K562 (cell line): Measurements from ENCODE around the gene GRPR. TPM values are rescaled to one million over a fixed set of nuclear protein-coding genes. Genes with fewer than 3 reads are reported as not detected.

ENCODE experiments used
- ATAC-seq: fragments of 200-7000 bp; cut with Tn5 transposase; 3 replicates; pipeline ENCODE4 v1.9.1; 2020; ENCODE audit warnings: moderate library complexity
- BruUV-seq: library from RNA; stranded (reverse); fragments of 400-500 nt; replicated peaks from 2 replicates; lab custom pipeline; 2021; lab: Mats Ljungman, UMichigan
- CTCF ChIA-PET: fragments of 300-600 bp; formaldehyde crosslinking; extraction: SDS; loops from one replicate; lab custom pipeline; 2021; ENCODE audit warnings: low intra/inter-chr PET ratio; lab: Yijun Ruan, JAX
- POLR2A ChIA-PET: fragments of 300-600, 350-650 bp; sonication (Branson Sonifier 250); formaldehyde crosslinking; extraction: SDS; loops from one replicate; lab custom pipeline; 2021; ENCODE audit warnings: antibody characterized with exemption, inconsistent platforms; lab: Yijun Ruan, JAX
- DNase-seq, 4 experiments: peaks; one replicate each; pipeline versions ENCODE4 v3.0.0 to v3.0.0-alpha.2; 2011 to 2018; ENCODE audit warnings: low spot score in 3 of 4, mixed read lengths in 3 of 4; ENCODE audit errors: extremely low read depth in 1 of 4
- FAIRE-seq: peaks from 2 replicates; lab custom pipeline; 2011; peaks lifted over from hg19 to GRCh38; lab: Jason Lieb, UNC
- H2AFZ ChIP-seq: 2 replicates; pipeline ENCODE4 v1.6.0; 2011; ENCODE audit warnings: low read depth, low read length, control low read depth, inconsistent platforms
- H3K27ac ChIP-seq: fragments of 200-600 bp; 3 replicates; pipeline ENCODE4 v1.8.0; 2011; ENCODE audit warnings: low read depth, mild to moderate bottlenecking, control low read depth, inconsistent platforms, low read length, moderate library complexity, mixed read lengths; ENCODE audit errors: extremely low read depth
- H3K27me3 ChIP-seq, 2 experiments: fragments of 300-600 bp in 1 of 2; 2 replicates in 1 of 2; 3 replicates in 1 of 2; pipeline versions ENCODE4 v1.6.0 to v1.8.0; 2011; ENCODE audit warnings: inconsistent platforms in 2 of 2, low read length in 2 of 2, mild to moderate bottlenecking in 1 of 2, mixed read lengths in 1 of 2, moderate library complexity in 1 of 2; ENCODE audit not compliant: control insufficient read depth in 2 of 2, insufficient read depth in 2 of 2
- H3K36me3 ChIP-seq: fragments of 300-600 bp; 3 replicates; pipeline ENCODE4 v1.8.0; 2011; ENCODE audit warnings: mild to moderate bottlenecking, low read length, inconsistent platforms; ENCODE audit not compliant: control insufficient read depth, insufficient read depth
- H3K4me1 ChIP-seq, 2 experiments: fragments of 200-600 bp in 1 of 2; replicated peaks in 1 of 2; 2 replicates in 1 of 2; 3 replicates in 1 of 2; pipeline versions ENCODE4 v1.5.1 to v1.8.0; 2011; ENCODE audit warnings: inconsistent platforms in 2 of 2, low read length in 2 of 2, mild to moderate bottlenecking in 1 of 2, mixed read lengths in 1 of 2, moderate library complexity in 1 of 2; ENCODE audit not compliant: control insufficient read depth in 2 of 2, insufficient read depth in 2 of 2
- H3K4me2 ChIP-seq: 2 replicates; pipeline ENCODE4 v1.6.1; 2011; ENCODE audit warnings: low read length, control low read depth, inconsistent platforms, mixed read lengths; ENCODE audit not compliant: insufficient read depth
- H3K4me3 ChIP-seq: fragments of 200-600 bp; sonication (generic), shearing (Covaris generic); 2 replicates; pipeline ENCODE4 v1.5.1; 2016; ENCODE audit warnings: control low read depth, inconsistent platforms
- H3K79me2 ChIP-seq: fragments of 200-600 bp; 3 replicates; pipeline ENCODE4 v1.8.0; 2011; ENCODE audit warnings: low read length, inconsistent platforms; ENCODE audit not compliant: control insufficient read depth, insufficient read depth
- H3K9ac ChIP-seq, 2 experiments: 2 replicates each; pipeline versions ENCODE4 v1.6.0 to v1.6.1; 2011; ENCODE audit warnings: low read depth in 2 of 2, low read length in 2 of 2, control low read depth in 1 of 2, inconsistent platforms in 1 of 2, mild to moderate bottlenecking in 1 of 2, mixed read lengths in 1 of 2; ENCODE audit not compliant: insufficient read depth in 1 of 2
- H3K9me1 ChIP-seq: one replicate; pipeline ENCODE4 v1.6.0; 2011; ENCODE audit warnings: inconsistent platforms, mild to moderate bottlenecking, low read length, moderate library complexity; ENCODE audit not compliant: control insufficient read depth, insufficient read depth
- H3K9me3 ChIP-seq: replicated peaks from 2 replicates; pipeline ENCODE4 v1.5.1; 2011; ENCODE audit warnings: low read depth, low read length, inconsistent platforms; ENCODE audit not compliant: control insufficient read depth, insufficient read depth
- H4K20me1 ChIP-seq: replicated peaks from 2 replicates; pipeline ENCODE4 v1.6.1; 2011; ENCODE audit warnings: low read length, inconsistent platforms, mixed read lengths; ENCODE audit not compliant: control insufficient read depth, insufficient read depth
- CTCF ChIP-seq, 3 experiments: IDR thresholded peaks in 2 of 3; conservative IDR thresholded peaks in 1 of 3; 2 replicates each; pipeline ENCODE4 v1.5.1; 2011 to 2012; ENCODE audit warnings: low read length in 3 of 3, mild to moderate bottlenecking in 3 of 3, control low read depth in 2 of 3, improper control_type of control experiment in 1 of 3, inconsistent platforms in 1 of 3, low read depth in 1 of 3, mixed read lengths in 1 of 3, moderate library complexity in 1 of 3; ENCODE audit not compliant: insufficient read depth in 2 of 3
- ZNF511 ChIP-seq: sonication (generic); formaldehyde crosslinking; IDR thresholded peaks from 2 replicates; pipeline ENCODE4 v1.8.0; 2022; ENCODE audit warnings: mild to moderate bottlenecking, missing genetic modification reagents
- WGBS: fragments of 100-300 bp; shearing (Covaris generic); methylation state at CpG from one replicate; pipeline ENCODE4 v1.1.6; 2016; ENCODE audit warnings: low coverage, mixed read lengths; ENCODE audit not compliant: insufficient coverage; ENCODE audit errors: missing lambda C conversion rate; 5-methylcytosine and 5-hydroxymethylcytosine counted together
- in situ Hi-C: fragments of 300-500 bp; cut with MboI; formaldehyde crosslinking; loops from 4 replicates; pipeline ENCODE4 v1.15.0; 2018; ENCODE audit warnings: inconsistent platforms, mixed read lengths
- intact Hi-C: fragments of 100-400 bp; cut with micrococcal nuclease; formaldehyde crosslinking; loops from 2 replicates; pipeline ENCODE4 v1.14.2; 2022
- polyA plus RNA-seq, 8 experiments: library from polyadenylated mRNA; depleted of rRNA in 4 of 8; stranded (reverse) in 5 of 8; unstranded in 3 of 8; fragments of >200 nt; fragmentation: Nextera tagmentation in 2 of 8; fragmentation: Illumina TruSeq in 1 of 8; extraction: Ambion mirVana in 2 of 8; extraction: Trizol in 1 of 8; gene quantifications; 2 replicates each; pipeline versions ENCODE4 v1.2.1 to v1.2.3, GENCODE V29; 2011 to 2014; ENCODE audit warnings: inconsistent platforms in 1 of 8, missing spikeins in 1 of 8
- total RNA-seq, 7 experiments: library from RNA; depleted of rRNA in 6 of 7; stranded (reverse); fragments of >200 nt in 6 of 7; fragmentation: Illumina TruSeq in 2 of 7; extraction: Trizol in 2 of 7; gene quantifications; 2 replicates each; pipeline versions ENCODE4 v1.2.1 to v1.2.3, GENCODE V29; 2011 to 2021; ENCODE audit warnings: low replicate concordance in 1 of 7

The GRPR gene
- total and polyA plus RNA-seq, 9 of the 15 experiments (the other 6 are each of a cell fraction or from before 2014, with no cell fraction given): 0.06 to 0.11 TPM; not detected in 7

GRCh38 chrX:16112428-16112827 lies 10.9 kb upstream of the GRPR start:
- in situ Hi-C loops: no loop called here
- no TSS peak for BruUV-seq
- no peaks in the 10 kb centered on the region for H3K27me3 ChIP-seq
- no peaks in the 10 kb centered on the region for H3K79me2 ChIP-seq
- no peak for ATAC-seq
- H3K4me2 ChIP-seq: no peak overlapping the region
- POLR2A ChIA-PET: interaction anchor here (0.8 kb wide), 1 partner anchor 19 kb away, joined by 3 read pairs; no protein-coding TSS in a partner anchor
- no peak overlapping the region for H3K27ac ChIP-seq
- FAIRE-seq: no peak
- no peaks in the 10 kb centered on the region for H4K20me1 ChIP-seq
- DNase-seq: no peak
- WGBS: 0% methylated on average over 2 of the region's 2 CpGs
- H2AFZ ChIP-seq: no peak overlapping the region
- H3K36me3 ChIP-seq: no peaks in the 10 kb centered on the region
- TF ChIP-seq ZNF511 (no peak), CTCF (IDR thresholded peaks at IDR 0.05 in 2 of 3, conservative IDR thresholded peaks at IDR 0.05 in 1 of 3; ENCODE audit: insufficient read depth in 2 of 3, low read depth in 1 of 3, low read length in 3 of 3) (0 out of 6 replicates have a peak, but pooled peaks of 1 of the 3 experiments have one; percentile 14)
- TF ChIP-seq, all 486 proteins: peak for 1
- H3K4me3 ChIP-seq: no peak overlapping the region
- no peaks in the 10 kb centered on the region for H3K9me1 ChIP-seq
- intact Hi-C loops: no loop called here
- no peaks in the 10 kb centered on the region for H3K4me1 ChIP-seq
- no peaks in the 10 kb centered on the region for H3K9me3 ChIP-seq
- CTCF ChIA-PET: no interaction called here
- H3K9ac ChIP-seq: no peak overlapping the region
